ENCODE data around the gene WFIKKN2.
"Not testable (repeated sequence)": the region's sequence is repeated elsewhere in the genome, so short reads cannot be mapped to it uniquely, and the experiment has no call there.

WFIKKN2 gene

GRCh38 chr17:50835301-50836234, at the start of gene WFIKKN2:
Gene WFIKKN2 (plus strand): TSS chr17:50835586. CDS start chr17:50835938, 352 bp downstream.
- DNase-seq: no peak

GRCh38 chr17:50785946-50786570, 49.3 kb upstream of the WFIKKN2 start:
- peak in 1 of 2 experiments; percentile 30 for DNase-seq

GRCh38 chr17:50787106-50787505, 48.3 kb upstream of the WFIKKN2 start:
- DNase-seq: peak in 1 of 2 experiments; percentile 36

GRCh38 chr17:50790618-50791017, 44.8 kb upstream of the WFIKKN2 start:
- DNase-seq: no peak

- no peak for DNase-seq
Observed at GRCh38 chr17:50792132-50792531, 43.3 kb upstream of the WFIKKN2 start.

GRCh38 chr17:50793007-50793406, 42.4 kb upstream of the WFIKKN2 start:
- DNase-seq: no peak

- no peak for DNase-seq
Observed at GRCh38 chr17:50794361-50794760, 41.0 kb upstream of the WFIKKN2 start.

GRCh38 chr17:50797135-50797810, 38.1 kb upstream of the WFIKKN2 start:
- no peak for DNase-seq

GRCh38 chr17:50798424-50799288, 36.7 kb upstream of the WFIKKN2 start:
- no peak for DNase-seq

GRCh38 chr17:50799582-50799981, 35.8 kb upstream of the WFIKKN2 start:
- DNase-seq: no peak

- no peak for DNase-seq
Observed at GRCh38 chr17:50800196-50800700, 35.1 kb upstream of the WFIKKN2 start.

GRCh38 chr17:50802609-50803571, 32.5 kb upstream of the WFIKKN2 start:
- DNase-seq: no peak

- DNase-seq: no peak
Observed at GRCh38 chr17:50803676-50804075, 31.7 kb upstream of the WFIKKN2 start.

GRCh38 chr17:50804749-50805475, 30.5 kb upstream of the WFIKKN2 start:
- not testable (repeated sequence) for DNase-seq

GRCh38 chr17:50805486-50805885, 29.9 kb upstream of the WFIKKN2 start:
- DNase-seq: no peak

- DNase-seq: peak in 1 of 2 experiments; percentile 4
Observed at GRCh38 chr17:50806141-50806643, 29.2 kb upstream of the WFIKKN2 start.

- no peak for DNase-seq
Observed at GRCh38 chr17:50807009-50807408, 28.4 kb upstream of the WFIKKN2 start.

GRCh38 chr17:50807675-50808074, 27.7 kb upstream of the WFIKKN2 start:
- DNase-seq: no peak

GRCh38 chr17:50808413-50808812, 27.0 kb upstream of the WFIKKN2 start:
- DNase-seq: no peak

- DNase-seq: no peak
Observed at GRCh38 chr17:50808888-50809287, 26.5 kb upstream of the WFIKKN2 start.

Measured in SHP77 (cell line).